Heart right ventricle (tissue), 16 donors: Measurements from ENCODE around the gene MVK. TPM values are rescaled to one million over a fixed set of nuclear protein-coding genes. Genes with fewer than 3 reads are reported as not detected.

Experiments used
- ATAC-seq, 8 donors: fragments of 200-7000 bp; cut with Tn5 transposase; one replicate each; pipeline ENCODE4 v1.9.1; 2020; ENCODE audit warnings: mild to moderate bottlenecking in 8 of 8, moderate library complexity in 8 of 8, moderate number of reproducible peaks in 1 of 8
- DNase-seq, 2 donors: peaks; one replicate each; pipeline ENCODE4 v3.0.0-alpha.2; 2020
- H3K27ac ChIP-seq, 10 donors: fragments of 200-600 bp; sonication (generic) in 2 of 10; one replicate each; pipeline versions ENCODE4 v1.5.0 to v1.8.0; 2020 to 2022; ENCODE audit warnings: mild to moderate bottlenecking in 3 of 10
- H3K27me3 ChIP-seq, 7 donors: fragments of 200-600 bp; one replicate each; pipeline ENCODE4 v1.8.0; 2021 to 2022; ENCODE audit warnings: mild to moderate bottlenecking in 2 of 7
- H3K36me3 ChIP-seq, 9 donors: fragments of 200-600 bp; sonication (generic) in 1 of 9; one replicate each; pipeline versions ENCODE4 v1.5.0 to v1.8.0; 2020 to 2022; ENCODE audit warnings: mild to moderate bottlenecking in 2 of 9
- H3K4me1 ChIP-seq, 9 donors: fragments of 200-600 bp; sonication (generic) in 1 of 9; one replicate each; pipeline versions ENCODE4 v1.5.0 to v1.8.0; 2020 to 2022; ENCODE audit warnings: mild to moderate bottlenecking in 4 of 9
- H3K4me3 ChIP-seq, 10 donors: fragments of 200-600 bp; sonication (generic) in 2 of 10; one replicate each; pipeline versions ENCODE4 v1.5.0 to v1.8.0; 2020 to 2022; ENCODE audit warnings: mild to moderate bottlenecking in 7 of 10, moderate library complexity in 2 of 10
- H3K9me3 ChIP-seq, 11 donors: fragments of 200-600 bp in 10 of 11; sonication (generic) in 2 of 11; one replicate each; pipeline versions ENCODE4 v1.5.0 to v1.8.0; 2013 to 2022; ENCODE audit warnings: mild to moderate bottlenecking in 2 of 11, control low read depth in 1 of 11, moderate library complexity in 1 of 11
- CTCF ChIP-seq, 9 donors: fragments of 200-600 bp; sonication (generic) in 2 of 9; IDR thresholded peaks; one replicate each; pipeline versions ENCODE4 v1.5.0 to v1.8.0; 2021 to 2022; ENCODE audit warnings: antibody characterized with exemption in 9 of 9, mild to moderate bottlenecking in 5 of 9, moderate library complexity in 1 of 9
- WGBS, 2 donors: extraction: QIAGEN DNeasy Blood & Tissue Kit; methylation state at CpG; one replicate each; pipeline ENCODE4 v1.1.7; 2013; ENCODE audit warnings: inconsistent platforms in 1 of 2; 5-methylcytosine and 5-hydroxymethylcytosine counted together
- intact Hi-C, 10 donors: fragments of 100-400 bp; cut with DNase I; formaldehyde crosslinking; loops; one replicate each; pipeline versions ENCODE4 v1.11.1 to v1.14.2; 2022
- polyA plus RNA-seq, 2 donors: library from polyadenylated mRNA; stranded (reverse); fragments of 200-250 nt; gene quantifications; one replicate each; pipeline ENCODE4 v1.2.3, GENCODE V29; 2013
- total RNA-seq, 10 donors: library from RNA; stranded (reverse); fragmentation: NEBNext Ultra II Directional in 3 of 10; extraction: Animal tissue kit (Norgen Biotek cat#: 25700) in 3 of 10; gene quantifications; one replicate each; pipeline versions ENCODE4 v1.2.1 to v1.2.4, GENCODE V29; 2021 to 2023
- donor health status: Arrhythmogenic right ventricular cardiomyopathy.
- donor health status: ischemic (EF 13 %, LVEDD 7.1; RV severe dilation, severe dysfunction).
- donor health status: healthy with polysubstance abuse.
- donor health status: DM: no; HTN: yes; CAD: no.
- donor health status: DM: no; HTN: no; CAD: no.
- donor health status: ischemic (EF 25% LVEDD 6.9; RV normal size, moderate dysfunction).
- donor health status: ischemic (EF 25% LVEDD 5.7; RV mildly dilated, moderate dysfunction).
- donor health status: healthy.
- donor health status: DM: yes; HTN: yes; CAD: no.
- donor health status: Ischemic cardiomyopathy.
- donor health status: ischemic (EF 35%, LVEDD 5.7; RV mildly dilated, moderate dysfunction).
- donor health status: nonischemic (EF 11% LVEDD 7.7; RV severe dilation, severe dysfunction).
- donor health status: DM: yes; HTN: yes; CAD: no.
- donor health status: PGD.
- donor health status: ischemic (EF 29% LVEDD 5.4; RV normal size, mild dysfunction).
- donor health status: nonischemic (EF 23%, LVEDD 6.1; RV moderate dilation, normal function).

Gene MVK
- total and polyA plus RNA-seq, 12 donors, result 7.9 to 18.1 (median 9.3) TPM

GRCh38 chr12:109533487-109533740, 40.2 kb upstream of the MVK start:
- Histone ChIP-seq H3K4me1 (peaks cover 0 to 10% (median 0%) of the 10 kb centered on the region in 9 donors), H3K27ac (no peak overlapping the region), H3K4me3 (no peak overlapping the region), H3K27me3 (no peaks in the 10 kb centered on the region), H3K36me3 (peaks cover 0 to 93% (median 26%) of the 10 kb centered on the region in 9 donors), H3K9me3 (no peaks in the 10 kb centered on the region)
- intact Hi-C loops, result no loop called here
- WGBS, 2 donors, result 93 to 95% methylated on average over 8 of the region's 8 CpGs
- TF ChIP-seq CTCF (IDR thresholded peaks at IDR 0.05), result no peak
- DNase-seq, result no peak
- ATAC-seq, result peak in 1 of 8 donors; percentile 21

GRCh38 chr12:109534456-109534855, 39.1 kb upstream of the MVK start:
- H3K36me3 ChIP-seq, result peaks cover 0 to 82% (median 26%) of the 10 kb centered on the region in 9 donors
- no peak overlapping the region for H3K4me3 ChIP-seq
- TF ChIP-seq CTCF (IDR thresholded peaks at IDR 0.05), result no peak

GRCh38 chr12:109535231-109535862, 38.2 kb upstream of the MVK start:
- no peak for ATAC-seq
- H3K36me3 ChIP-seq, result peaks cover 0 to 74% (median 23%) of the 10 kb centered on the region in 9 donors
- no peak overlapping the region for H3K4me3 ChIP-seq
- H3K4me1 ChIP-seq, result peaks cover 0 to 5% (median 0%) of the 10 kb centered on the region in 9 donors
- no peaks in the 10 kb centered on the region for H3K27me3 ChIP-seq
- intact Hi-C loops, result no loop called here
- no peaks in the 10 kb centered on the region for H3K9me3 ChIP-seq
- 91 to 95% methylated on average over 25 of the region's 25 CpGs for WGBS, 2 donors
- DNase-seq, result no peak
- no peak for TF ChIP-seq CTCF (IDR thresholded peaks at IDR 0.05)
- H3K27ac ChIP-seq, result no peak overlapping the region

More at GRCh38 chr12:109534456-109534855, 39.1 kb upstream of the MVK start:
- Histone ChIP-seq H3K9me3 (no peaks in the 10 kb centered on the region), H3K4me1 (peaks cover 0 to 10% (median 0%) of the 10 kb centered on the region in 9 donors), H3K27me3 (no peaks in the 10 kb centered on the region), H3K27ac (no peak overlapping the region)
- DNase-seq (no peak), ATAC-seq (peak in 1 of 8 donors; percentile 14)
- intact Hi-C loops, result no loop called here
- WGBS, 2 donors, result 95 to 97% methylated on average over 15 of the region's 15 CpGs

- no peak for TF ChIP-seq CTCF (IDR thresholded peaks at IDR 0.05)
- Histone ChIP-seq H3K27me3 (no peaks in the 10 kb centered on the region), H3K36me3 (peaks cover 0 to 68% (median 18%) of the 10 kb centered on the region in 9 donors), H3K4me1 (peaks cover 0 to 5% (median 0%) of the 10 kb centered on the region in 9 donors), H3K9me3 (no peaks in the 10 kb centered on the region), H3K27ac (no peak overlapping the region), H3K4me3 (no peak overlapping the region)
- 82 to 83% methylated on average over 5 of the region's 5 CpGs for WGBS, 2 donors
- ATAC-seq (no peak), DNase-seq (no peak)
- intact Hi-C loops, result no loop called here
Observed at GRCh38 chr12:109535863-109536250, 37.7 kb upstream of the MVK start.
